HG02588 (cell line): ENCODE measurements around the gene EXOSC3.
A peak's percentile ranks its signal among the peaks of the same experiment; 100 is the strongest.
"Not testable (repeated sequence)": the region's sequence is repeated elsewhere in the genome, so short reads cannot be mapped to it uniquely, and the experiment has no call there.

Experiments used
- ATAC-seq: cut with Tn5 transposase; IDR thresholded peaks from one replicate; pipeline ENCODE4 v1.9.1; 2021; ENCODE audit warnings: mild to moderate bottlenecking, moderate library complexity; ENCODE audit not compliant: unreplicated experiment

The EXOSC3 gene

DNA sequence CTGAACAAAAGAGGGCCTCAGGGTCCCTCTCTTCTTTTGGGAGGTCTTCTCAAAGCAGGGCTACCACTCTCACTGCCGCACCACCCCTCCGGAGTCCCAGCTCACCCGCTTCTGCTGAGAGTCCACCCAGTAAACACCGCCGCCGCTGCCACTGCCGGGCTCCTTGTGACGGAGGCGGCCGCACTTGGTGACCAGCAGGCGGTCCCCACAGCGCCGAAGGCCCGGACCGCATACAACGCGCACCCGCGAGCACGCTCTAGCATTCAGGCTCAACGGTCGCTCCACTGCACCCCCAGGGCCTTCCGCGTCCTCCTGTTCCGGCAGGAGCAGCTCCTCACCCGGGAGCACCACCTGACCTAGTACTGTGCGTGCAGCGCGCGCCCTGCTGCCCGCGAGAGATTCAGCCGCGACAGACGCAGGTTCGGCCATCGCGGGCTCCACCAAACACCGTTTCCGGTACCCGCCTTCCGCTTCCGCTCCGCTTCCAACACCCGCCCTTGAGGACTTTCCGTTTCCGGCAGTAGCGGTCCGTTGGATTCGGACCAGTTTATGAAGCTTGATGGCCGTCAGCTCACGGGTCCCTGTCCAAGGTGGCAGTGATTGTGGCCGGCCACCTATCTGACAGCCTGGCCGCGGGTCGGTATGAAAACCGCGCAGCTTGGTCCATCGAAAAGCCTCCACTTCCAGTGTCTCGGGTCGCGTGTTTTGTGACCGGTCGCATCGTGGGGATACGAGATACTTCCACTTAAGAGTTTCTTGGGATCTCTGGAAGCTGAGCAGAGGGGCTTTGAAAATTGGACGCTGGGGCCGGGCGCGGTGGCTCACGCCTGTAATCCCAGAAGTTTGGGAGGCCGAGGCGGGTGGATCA lies at the start of gene EXOSC3:
Gene EXOSC3, minus strand, starts transcription at position 449 of the 868 bp plus-strand sequence. Its CDS starts 20 bp downstream, at position 429.
- ATAC-seq, result peak; percentile 86

DNA sequence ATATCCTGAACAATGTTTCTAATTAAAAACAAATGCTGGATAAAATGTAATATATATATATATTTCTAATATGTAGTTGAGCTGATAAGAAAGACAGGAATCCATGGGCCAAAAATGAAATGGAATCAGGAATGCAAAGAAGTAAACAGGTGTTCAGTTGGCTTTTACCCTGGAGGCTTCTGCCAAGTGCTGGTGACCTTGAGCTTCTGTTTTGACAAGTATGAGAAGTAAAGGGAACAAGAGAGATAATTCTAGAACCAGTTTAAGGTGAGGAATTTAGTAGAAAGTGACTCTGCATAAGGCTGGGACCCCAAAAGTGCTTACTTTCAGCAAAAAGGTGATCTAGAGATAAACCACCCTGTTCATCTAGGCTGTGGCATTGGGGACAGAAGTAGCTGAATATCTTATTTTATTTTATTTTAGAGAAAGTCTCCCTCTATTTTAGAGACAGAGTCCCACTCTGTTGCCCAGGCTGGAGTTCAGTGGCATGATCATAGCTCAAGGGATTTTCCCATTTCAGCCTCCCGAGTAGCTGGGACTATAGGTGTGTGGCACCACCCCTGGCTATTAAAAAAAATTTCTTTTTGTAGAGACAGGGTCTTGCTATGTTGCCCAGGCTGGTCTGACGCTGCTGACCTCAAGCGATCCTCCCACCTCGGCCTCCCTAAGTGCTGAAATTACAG lies 42.8 kb upstream of the EXOSC3 start:
- no peak for ATAC-seq

GRCh38 chr9:37825174-37825573 lies 40.3 kb upstream of the EXOSC3 start:
- not testable (repeated sequence) for ATAC-seq

GRCh38 chr9:37820142-37820541 lies 35.3 kb upstream of the EXOSC3 start:
- ATAC-seq, result no peak

DNA sequence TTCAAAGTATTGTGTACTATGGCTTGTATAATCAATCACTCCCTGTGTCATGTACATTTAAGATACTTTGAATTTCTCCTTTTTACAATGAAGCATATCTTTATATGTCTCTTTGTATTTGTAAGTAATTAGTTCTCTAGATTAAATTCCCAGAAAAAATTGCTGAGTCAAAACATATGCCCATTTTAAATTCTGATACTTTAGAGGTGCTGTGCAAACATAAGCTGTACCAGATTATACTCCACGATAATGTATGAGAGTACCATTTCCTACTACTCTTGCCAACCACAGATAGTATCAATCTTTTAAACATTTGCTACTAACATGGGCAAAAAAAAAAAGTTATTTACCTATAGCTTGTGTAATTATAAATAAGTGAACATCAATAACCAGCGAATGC lies 34.0 kb upstream of the EXOSC3 start:
- ATAC-seq, result no peak

DNA sequence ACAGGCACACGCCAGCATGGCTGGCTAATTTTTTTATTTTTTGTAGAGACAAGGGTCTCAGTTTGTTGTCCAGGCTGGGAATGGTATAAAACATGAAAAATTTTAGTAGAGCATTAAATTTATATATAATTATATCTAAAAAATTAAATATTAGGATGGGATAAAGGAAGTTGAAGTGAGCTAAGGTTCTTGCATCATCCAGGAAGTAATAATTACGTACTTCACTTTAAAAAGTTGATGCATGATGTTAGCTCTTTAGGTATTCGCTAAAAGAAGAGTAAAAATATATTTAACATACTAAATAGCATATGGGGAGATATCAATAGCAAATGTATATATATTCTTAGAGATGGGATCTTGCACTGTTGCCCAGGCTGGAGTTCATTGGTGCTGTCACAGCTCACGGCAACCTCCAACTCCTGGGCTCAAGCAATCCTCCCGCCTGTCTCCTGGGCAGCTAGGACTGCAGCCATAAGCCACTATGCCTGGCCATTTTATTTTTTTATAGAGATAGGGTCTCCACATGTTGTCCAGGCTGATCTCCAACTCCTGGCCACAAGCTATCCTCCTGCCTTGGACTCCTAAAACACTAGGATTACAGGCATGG lies 28.0 kb upstream of the EXOSC3 start:
- no peak for ATAC-seq

- no peak for ATAC-seq
Measured at GRCh38 chr9:37811906-37812476, 27.1 kb upstream of the EXOSC3 start.

- not testable (repeated sequence) for ATAC-seq
Measured at GRCh38 chr9:37809676-37810075, 24.8 kb upstream of the EXOSC3 start.

- ATAC-seq, result no peak
Measured at GRCh38 chr9:37806271-37806670, 21.4 kb upstream of the EXOSC3 start.

GRCh38 chr9:37801959-37802711 lies 17.3 kb upstream of the EXOSC3 start:
- no peak for ATAC-seq

- peak; percentile 34 for ATAC-seq
Measured at GRCh38 chr9:37801287-37801850, 16.5 kb upstream of the EXOSC3 start.

DNA sequence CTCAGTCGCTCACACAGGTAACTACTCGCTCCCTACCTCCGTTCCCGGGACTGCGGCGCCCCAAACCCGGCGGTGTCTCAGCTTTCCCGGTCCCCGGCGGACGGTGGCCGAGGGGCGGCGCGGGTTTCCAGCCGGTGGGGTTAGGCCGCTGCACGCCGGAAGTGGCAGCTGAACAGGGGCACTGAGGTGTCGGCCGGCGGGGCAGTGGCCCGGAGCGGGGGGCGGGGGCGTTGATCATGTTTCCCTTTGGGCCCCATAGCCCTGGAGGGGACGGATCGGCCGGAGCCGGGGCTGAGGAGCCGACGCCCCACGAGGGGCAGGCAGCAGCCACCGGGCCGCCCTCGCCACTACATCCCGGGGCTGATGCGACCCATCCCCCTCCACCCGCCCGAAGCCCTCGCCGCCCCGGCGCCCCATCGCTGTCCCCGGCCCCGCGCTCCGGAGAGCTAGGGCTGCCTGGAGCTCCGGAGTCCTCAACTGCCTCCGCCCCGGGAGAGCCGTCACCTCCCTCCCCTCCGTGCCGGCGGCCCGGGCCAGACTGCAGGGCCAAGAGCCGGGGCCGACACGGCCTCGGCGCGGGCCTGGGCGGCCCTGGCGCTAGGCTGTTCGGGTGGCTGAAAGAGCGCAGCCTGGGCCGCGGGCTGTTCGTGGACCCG lies 15.9 kb upstream of the EXOSC3 start, which contains the start of gene DCAF10:
Gene DCAF10, plus strand, starts transcription at position 167 of the 656 bp plus-strand sequence. Its CDS starts 70 bp downstream, at position 237.
- ATAC-seq, result peak; percentile 70

GRCh38 chr9:37798677-37799076 lies 13.8 kb upstream of the EXOSC3 start:
- no peak for ATAC-seq

GRCh38 chr9:37796232-37796631 lies 11.4 kb upstream of the EXOSC3 start:
- ATAC-seq, result no peak

DNA sequence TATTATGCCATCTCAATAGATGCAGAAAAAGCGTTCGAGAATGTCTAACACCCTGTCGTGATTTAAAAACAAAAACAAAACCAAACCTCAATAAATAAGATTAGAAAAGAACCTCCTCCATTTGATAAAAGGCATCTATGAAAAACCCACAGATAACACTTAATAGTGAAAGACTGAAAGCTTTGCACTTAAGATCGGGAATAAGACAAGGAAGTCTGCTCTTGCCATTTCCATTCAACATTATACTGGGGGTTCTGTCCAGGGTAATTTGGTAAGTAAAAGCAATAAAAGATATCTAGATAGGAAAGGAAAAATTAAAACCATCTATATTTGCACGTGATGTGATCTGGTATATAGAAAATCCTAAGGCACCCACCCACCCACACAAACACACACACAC lies 7.3 kb upstream of the EXOSC3 start:
- no peak for ATAC-seq

GRCh38 chr9:37790096-37790495 lies 5.2 kb upstream of the EXOSC3 start:
- ATAC-seq, result no peak

DNA sequence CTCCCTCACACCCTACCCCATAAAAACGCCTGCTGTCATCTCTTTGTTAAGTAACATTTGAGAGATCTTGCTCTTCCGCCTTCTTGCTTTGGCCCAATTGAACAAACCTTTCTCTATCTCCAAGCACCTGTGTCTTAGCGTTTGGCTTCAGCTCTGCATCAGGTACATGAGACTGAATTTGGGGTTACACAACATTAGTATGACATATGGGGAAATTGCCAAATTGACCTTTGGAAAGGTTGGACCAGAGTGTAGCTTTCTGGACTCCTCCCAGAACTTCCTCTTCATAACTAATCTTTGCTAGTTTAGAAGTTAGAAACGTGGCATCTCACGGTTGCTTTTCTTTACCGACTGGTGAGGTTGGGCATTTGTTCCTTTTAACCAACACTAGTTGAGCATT lies 3.5 kb upstream of the EXOSC3 start:
- no peak for ATAC-seq

GRCh38 chr9:37787059-37787458 lies 2.2 kb upstream of the EXOSC3 start:
- no peak for ATAC-seq

DNA sequence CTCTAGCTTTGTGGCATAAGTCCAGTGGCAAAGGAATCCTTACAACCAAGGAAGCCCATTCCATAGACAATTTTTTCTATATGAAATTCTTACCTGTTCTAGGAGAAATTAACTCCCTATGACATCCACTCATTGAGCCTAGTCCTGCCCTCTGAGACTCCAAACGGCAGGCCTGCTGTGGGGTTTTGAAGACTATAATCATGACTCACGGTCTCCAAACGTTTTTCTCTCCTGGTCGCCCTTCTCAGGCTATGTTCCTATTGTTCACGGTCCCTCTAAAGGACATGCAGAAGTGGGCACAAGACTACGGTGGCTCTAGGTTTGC lies 611 bp downstream of the EXOSC3 start:
- no peak for ATAC-seq

DNA sequence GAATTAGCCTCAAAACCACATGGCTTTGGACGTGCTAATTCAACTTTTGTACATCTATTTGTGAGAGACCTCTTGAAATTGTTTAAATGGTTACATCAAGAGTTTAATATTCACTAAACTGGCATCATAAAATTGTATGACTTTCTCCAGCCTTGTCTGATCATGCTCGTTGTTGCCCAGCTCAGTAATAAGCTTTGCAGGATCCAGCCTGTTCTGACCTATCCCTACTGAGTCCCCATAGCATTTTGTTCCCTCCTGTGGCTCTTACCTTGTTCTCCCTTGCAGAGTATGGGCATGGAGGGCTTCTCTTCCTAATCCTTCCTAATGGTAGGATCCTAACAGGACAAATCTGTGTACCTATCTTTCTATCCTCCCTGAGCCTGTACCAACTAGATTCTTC lies 6.3 kb downstream of the EXOSC3 start:
- no peak for ATAC-seq
